HCT116 (cell line): ENCODE results near the gene PLPPR2. TPM values are rescaled to one million over a fixed set of nuclear protein-coding genes. Genes with fewer than 3 reads are reported as not detected.

ENCODE experiments used
- ATAC-seq: fragments of 200-7000 bp; cut with Tn5 transposase; 2 replicates; pipeline ENCODE4 v1.9.1; 2020; ENCODE audit warnings: mild to moderate bottlenecking, moderate library complexity
- BruUV-seq: library from RNA; stranded (reverse); fragments of 400-500 nt; replicated peaks from 2 replicates; lab custom pipeline; 2021; lab: Mats Ljungman, UMichigan
- CTCF ChIA-PET: fragments of 300-600 bp; sonication (Branson Sonifier 250); formaldehyde crosslinking; loops from one replicate; lab custom pipeline; 2021; ENCODE audit warnings: antibody characterized with exemption; lab: Charles Lee
- POLR2A ChIA-PET: fragments of 300-600, 350-600 bp; sonication (Branson Sonifier 250); formaldehyde crosslinking; loops from one replicate; lab custom pipeline; 2021; ENCODE audit warnings: antibody characterized with exemption; lab: Charles Lee
- RAD21 ChIA-PET, 2 experiments: fragments of 300-600 bp; sonication (Branson Sonifier 250); formaldehyde crosslinking; loops; one replicate each; lab custom pipeline; 2023; ENCODE audit warnings: low total read pairs in 2 of 2; ENCODE audit not compliant: uncharacterized antibody in 2 of 2, unreplicated experiment in 2 of 2, low non-redundant PET in 1 of 2; lab: Charles Lee
- DNase-seq: peaks from one replicate; pipeline ENCODE4 v3.0.0-alpha.2; 2010; ENCODE audit warnings: low read depth, low spot score
- H2AFZ ChIP-seq: fragments of 200-600 bp; shearing (Covaris generic), sonication (generic); 2 replicates; pipeline ENCODE4 v1.6.1; 2017; ENCODE audit warnings: low read depth, mixed run types, mixed read lengths, antibody characterized with exemption, low read length; ENCODE audit not compliant: poor library complexity, severe bottlenecking
- H3K27ac ChIP-seq: 2 replicates; pipeline ENCODE4 v1.5.1; 2012; ENCODE audit warnings: low read depth, low read length
- H3K27me3 ChIP-seq: fragments of 200-600 bp; sonication (generic); 2 replicates; pipeline ENCODE4 v1.6.1; 2016; ENCODE audit warnings: mixed run types, low read length, mixed read lengths; ENCODE audit not compliant: insufficient read depth
- H3K36me3 ChIP-seq, 2 experiments: fragments of 200-500 bp in 1 of 2; fragments of 200-600 bp in 1 of 2; sonication (Bioruptor generic) in 1 of 2; sonication (generic) in 1 of 2; 2 replicates each; pipeline versions ENCODE4 v1.5.1 to v1.6.1; 2014 to 2016; ENCODE audit warnings: low read length in 2 of 2, inconsistent platforms in 1 of 2, mixed read lengths in 1 of 2, mixed run types in 1 of 2; ENCODE audit not compliant: insufficient read depth in 2 of 2, control insufficient read depth in 1 of 2
- H3K4me1 ChIP-seq, 2 experiments: fragments of 200-600 bp in 1 of 2; sonication (generic) in 1 of 2; 2 replicates each; pipeline versions ENCODE4 v1.5.1 to v1.6.1; 2012 to 2017; ENCODE audit warnings: low read length in 2 of 2, inconsistent platforms in 1 of 2, mild to moderate bottlenecking in 1 of 2, mixed read lengths in 1 of 2, mixed run types in 1 of 2, moderate library complexity in 1 of 2; ENCODE audit not compliant: insufficient read depth in 2 of 2, control insufficient read depth in 1 of 2
- H3K4me2 ChIP-seq: fragments of 200-600 bp; sonication (generic); 2 replicates; pipeline ENCODE4 v1.6.1; 2017; ENCODE audit warnings: mixed run types, low read length, mixed read lengths
- H3K4me3 ChIP-seq, 2 experiments: fragments of 200-600 bp in 1 of 2; sonication (generic) in 1 of 2; replicated peaks in 1 of 2; 2 replicates each; pipeline ENCODE4 v1.5.1; 2011 to 2016; ENCODE audit warnings: low read length in 2 of 2, control low read depth in 1 of 2, low read depth in 1 of 2, mild to moderate bottlenecking in 1 of 2, mixed read lengths in 1 of 2, mixed run types in 1 of 2
- H3K79me2 ChIP-seq: fragments of 200-600 bp; sonication (generic); 2 replicates; pipeline ENCODE4 v1.6.1; 2017; ENCODE audit warnings: mild to moderate bottlenecking, mixed run types, low read length, moderate library complexity, mixed read lengths; ENCODE audit not compliant: insufficient read depth
- H3K9ac ChIP-seq: fragments of 200-600 bp; sonication (generic); 2 replicates; pipeline ENCODE4 v1.6.1; 2016; ENCODE audit warnings: low read length, mixed read lengths
- H3K9me2 ChIP-seq: fragments of 200-600 bp; sonication (generic), shearing (Covaris generic); 2 replicates; pipeline ENCODE4 v1.6.1; 2017; ENCODE audit warnings: mixed run types, mild to moderate bottlenecking, moderate library complexity; ENCODE audit not compliant: insufficient read depth
- H3K9me3 ChIP-seq, 2 experiments: fragments of 200-500 bp in 1 of 2; fragments of 200-600 bp in 1 of 2; sonication (Bioruptor generic) in 1 of 2; sonication (generic) in 1 of 2; 2 replicates each; pipeline ENCODE4 v1.6.1; 2014 to 2017; ENCODE audit warnings: low read length in 2 of 2, mixed read lengths in 2 of 2, inconsistent platforms in 1 of 2, low read depth in 1 of 2, mild to moderate bottlenecking in 1 of 2, mixed run types in 1 of 2, moderate library complexity in 1 of 2; ENCODE audit not compliant: control insufficient read depth in 1 of 2, insufficient read depth in 1 of 2
- H4K20me1 ChIP-seq: fragments of 200-600 bp; sonication (generic), shearing (Covaris generic); 2 replicates; pipeline ENCODE4 v1.6.1; 2017; ENCODE audit warnings: mixed run types, mild to moderate bottlenecking, moderate library complexity; ENCODE audit not compliant: insufficient read depth
- EZH2phosphoT487 ChIP-seq: fragments of 200-600 bp; IDR thresholded peaks from 2 replicates; pipeline ENCODE4 v1.6.1; 2018; ENCODE audit warnings: antibody characterized with exemption, borderline replicate concordance
- POLR2AphosphoS5 ChIP-seq: IDR thresholded peaks from 2 replicates; pipeline ENCODE4 v1.6.1; 2011; ENCODE audit warnings: mild to moderate bottlenecking, low read depth, low read length, moderate library complexity
- SP1 ChIP-seq: IDR thresholded peaks from 2 replicates; pipeline ENCODE4 v1.6.1; 2012; ENCODE audit warnings: low read depth
- SRF ChIP-seq: IDR thresholded peaks from 2 replicates; pipeline ENCODE4 v1.6.1; 2012; ENCODE audit warnings: low read depth
- YY1 ChIP-seq: IDR thresholded peaks from 2 replicates; pipeline ENCODE4 v1.6.1; 2011; ENCODE audit warnings: low read length, low read depth, moderate library complexity, mild to moderate bottlenecking; ENCODE audit not compliant: insufficient replicate concordance; ENCODE audit errors: extremely low read depth
- intact Hi-C: fragments of 100-400 bp; cut with micrococcal nuclease; formaldehyde crosslinking; loops from 2 replicates; pipeline ENCODE4 v1.10.0; 2022
- total RNA-seq: library from RNA; stranded (reverse); gene quantifications from one replicate; pipeline ENCODE4 v1.2.1, GENCODE V29; 2021; ENCODE audit not compliant: unreplicated experiment
- TF ChIP-seq, protein P1 (sequence below): IDR thresholded peaks from 2 replicates; pipeline ENCODE4 v1.6.1; 2011; ENCODE audit warnings: mild to moderate bottlenecking, low read length, moderate library complexity; ENCODE audit not compliant: insufficient replicate concordance; ENCODE audit errors: extremely low read depth
- TF ChIP-seq, protein P2 (sequence below): IDR thresholded peaks from 2 replicates; pipeline ENCODE4 v1.6.1; 2012
- TF ChIP-seq, protein P3 (sequence below), 3 experiments: fragments of 200-600 bp in 1 of 3; sonication (generic) in 1 of 3; IDR thresholded peaks in 2 of 3; conservative IDR thresholded peaks in 1 of 3; 2 replicates each; pipeline ENCODE4 v1.5.1; 2012 to 2017; ENCODE audit warnings: low read depth in 2 of 3, low read length in 2 of 3, antibody characterized with exemption in 1 of 3, borderline replicate concordance in 1 of 3, control low read depth in 1 of 3, mild to moderate bottlenecking in 1 of 3, mixed read lengths in 1 of 3, mixed run types in 1 of 3, moderate library complexity in 1 of 3; ENCODE audit not compliant: insufficient read depth in 1 of 3

PLPPR2 gene
- total RNA-seq, 1 experiment from 2014 or later: 23.2 TPM

DNA sequence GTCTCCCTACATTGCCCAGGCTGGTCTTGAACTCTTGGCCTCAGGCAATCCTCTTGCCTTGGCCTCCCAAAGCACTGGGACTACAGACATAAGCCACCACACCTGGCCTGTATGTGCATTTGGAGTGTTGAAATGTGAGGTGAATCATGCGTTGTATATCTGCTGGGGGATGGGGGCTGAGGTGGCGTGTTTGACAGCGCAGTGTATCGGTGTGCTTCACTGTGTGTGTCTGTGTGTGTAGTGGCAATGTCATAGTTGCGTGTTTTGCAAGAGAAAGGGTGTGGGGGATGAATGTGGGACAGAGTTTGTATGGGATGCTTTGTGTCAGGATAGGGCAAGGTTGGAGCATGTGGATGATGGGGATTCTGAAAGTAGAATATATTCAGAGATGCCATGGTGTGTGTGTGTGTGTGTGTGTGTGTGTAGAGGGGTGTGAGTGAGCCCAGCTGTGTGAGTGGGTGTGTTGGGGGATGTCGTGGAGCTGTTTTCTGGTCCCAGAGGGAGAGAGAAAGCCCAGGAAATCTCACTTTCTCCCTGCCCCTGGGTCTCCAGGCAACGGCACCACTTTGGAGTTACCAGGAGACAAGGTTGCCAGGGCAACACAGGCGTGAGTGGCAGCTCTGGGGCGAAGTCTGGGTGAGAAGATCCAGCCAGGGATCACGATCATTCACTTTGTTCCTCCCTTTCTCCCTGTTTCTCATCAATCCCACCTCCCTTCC, 18.1 kb downstream of the PLPPR2 start:
- no peak for ATAC-seq
- H3K9ac ChIP-seq: no peak overlapping the region
- no peak for TF ChIP-seq SRF
- TF ChIP-seq, protein P1, sequence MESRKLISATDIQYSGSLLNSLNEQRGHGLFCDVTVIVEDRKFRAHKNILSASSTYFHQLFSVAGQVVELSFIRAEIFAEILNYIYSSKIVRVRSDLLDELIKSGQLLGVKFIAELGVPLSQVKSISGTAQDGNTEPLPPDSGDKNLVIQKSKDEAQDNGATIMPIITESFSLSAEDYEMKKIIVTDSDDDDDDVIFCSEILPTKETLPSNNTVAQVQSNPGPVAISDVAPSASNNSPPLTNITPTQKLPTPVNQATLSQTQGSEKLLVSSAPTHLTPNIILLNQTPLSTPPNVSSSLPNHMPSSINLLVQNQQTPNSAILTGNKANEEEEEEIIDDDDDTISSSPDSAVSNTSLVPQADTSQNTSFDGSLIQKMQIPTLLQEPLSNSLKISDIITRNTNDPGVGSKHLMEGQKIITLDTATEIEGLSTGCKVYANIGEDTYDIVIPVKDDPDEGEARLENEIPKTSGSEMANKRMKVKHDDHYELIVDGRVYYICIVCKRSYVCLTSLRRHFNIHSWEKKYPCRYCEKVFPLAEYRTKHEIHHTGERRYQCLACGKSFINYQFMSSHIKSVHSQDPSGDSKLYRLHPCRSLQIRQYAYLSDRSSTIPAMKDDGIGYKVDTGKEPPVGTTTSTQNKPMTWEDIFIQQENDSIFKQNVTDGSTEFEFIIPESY: no peak
- TF ChIP-seq, protein P2, sequence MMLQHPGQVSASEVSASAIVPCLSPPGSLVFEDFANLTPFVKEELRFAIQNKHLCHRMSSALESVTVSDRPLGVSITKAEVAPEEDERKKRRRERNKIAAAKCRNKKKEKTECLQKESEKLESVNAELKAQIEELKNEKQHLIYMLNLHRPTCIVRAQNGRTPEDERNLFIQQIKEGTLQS: no peak
- TF ChIP-seq POLR2AphosphoS5: no peak
- TF ChIP-seq, protein P3, sequence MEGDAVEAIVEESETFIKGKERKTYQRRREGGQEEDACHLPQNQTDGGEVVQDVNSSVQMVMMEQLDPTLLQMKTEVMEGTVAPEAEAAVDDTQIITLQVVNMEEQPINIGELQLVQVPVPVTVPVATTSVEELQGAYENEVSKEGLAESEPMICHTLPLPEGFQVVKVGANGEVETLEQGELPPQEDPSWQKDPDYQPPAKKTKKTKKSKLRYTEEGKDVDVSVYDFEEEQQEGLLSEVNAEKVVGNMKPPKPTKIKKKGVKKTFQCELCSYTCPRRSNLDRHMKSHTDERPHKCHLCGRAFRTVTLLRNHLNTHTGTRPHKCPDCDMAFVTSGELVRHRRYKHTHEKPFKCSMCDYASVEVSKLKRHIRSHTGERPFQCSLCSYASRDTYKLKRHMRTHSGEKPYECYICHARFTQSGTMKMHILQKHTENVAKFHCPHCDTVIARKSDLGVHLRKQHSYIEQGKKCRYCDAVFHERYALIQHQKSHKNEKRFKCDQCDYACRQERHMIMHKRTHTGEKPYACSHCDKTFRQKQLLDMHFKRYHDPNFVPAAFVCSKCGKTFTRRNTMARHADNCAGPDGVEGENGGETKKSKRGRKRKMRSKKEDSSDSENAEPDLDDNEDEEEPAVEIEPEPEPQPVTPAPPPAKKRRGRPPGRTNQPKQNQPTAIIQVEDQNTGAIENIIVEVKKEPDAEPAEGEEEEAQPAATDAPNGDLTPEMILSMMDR (IDR thresholded peaks at IDR 0.05 in 2 of 3, conservative IDR thresholded peaks at IDR 0.05 in 1 of 3; ENCODE audit: borderline replicate concordance in 1 of 3, insufficient read depth in 1 of 3, low read depth in 2 of 3, low read length in 2 of 3): no peak
- no peak for TF ChIP-seq SP1
- no peak for TF ChIP-seq YY1
- no peak for TF ChIP-seq EZH2phosphoT487
- TF ChIP-seq, all 23 proteins: peak for 0
- no peak overlapping the region for H3K27ac ChIP-seq
- H3K4me1 ChIP-seq: peaks cover 31 to 35% of the 10 kb centered on the region in 2 experiments
- H4K20me1 ChIP-seq: no peaks in the 10 kb centered on the region
- no peaks in the 10 kb centered on the region for H3K27me3 ChIP-seq
- no peaks in the 10 kb centered on the region for H3K36me3 ChIP-seq
- BruUV-seq: no TSS peak
- POLR2A ChIA-PET: no interaction called here
- peak overlapping the region in 1 of 2 experiments; percentile 68; a peak in 1 of 4 replicates for H3K4me3 ChIP-seq
- CTCF ChIA-PET: interaction anchor here (2.0 kb wide), 1 partner anchor 27 kb away, joined by 5 read pairs; the partner anchor contains the start of genes CCDC159 and TMEM205
- no peak for DNase-seq
- peaks cover 5% of the 10 kb centered on the region; the same call in 1 of the 2 replicates for H3K79me2 ChIP-seq
- H2AFZ ChIP-seq: no peak overlapping the region
- intact Hi-C loops: no loop called here
- RAD21 ChIA-PET: no interaction called here
- H3K4me2 ChIP-seq: peak overlapping the region; percentile 80
- no peaks in the 10 kb centered on the region for H3K9me2 ChIP-seq
- no peaks in the 10 kb centered on the region for H3K9me3 ChIP-seq
